Mammary epithelial cell (primary cell): ENCODE results near the gene NMT1.

Source experiments
- EZH2 ChIP-seq: IDR thresholded peaks from 2 replicates; pipeline ENCODE4 v1.6.1; 2012; ENCODE audit warnings: low read length, inconsistent platforms, borderline replicate concordance
- TF ChIP-seq, protein P1 (sequence below), 2 donors: IDR thresholded peaks in 1 of 2; conservative IDR thresholded peaks in 1 of 2; 2 replicates each; pipeline ENCODE4 v1.5.1; 2011 to 2012; ENCODE audit warnings: inconsistent platforms in 2 of 2, low read length in 2 of 2, mild to moderate bottlenecking in 2 of 2, control low read depth in 1 of 2, low read depth in 1 of 2; ENCODE audit not compliant: insufficient read depth in 1 of 2; ENCODE audit errors: extremely low read depth in 1 of 2

DNA sequence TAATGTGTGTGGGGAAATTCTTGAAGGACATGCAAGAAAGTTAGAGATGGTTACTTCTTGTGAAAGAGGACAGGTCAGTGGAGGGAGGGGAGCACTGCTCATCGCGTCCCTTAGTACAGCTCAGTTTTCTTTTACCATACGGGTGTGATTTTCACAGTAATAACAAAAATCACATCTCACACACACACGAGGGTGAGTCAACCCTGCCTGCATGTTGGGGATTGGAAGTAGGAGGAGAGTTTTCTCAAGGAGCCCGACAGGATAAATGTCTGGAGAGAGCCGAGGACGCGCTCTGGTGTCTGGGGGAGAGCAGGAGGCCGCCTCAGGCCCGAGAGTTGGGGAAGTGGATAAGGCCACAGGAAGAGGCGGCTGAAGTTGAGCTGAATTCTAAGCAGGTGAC lies 54.8 kb downstream of the NMT1 start:
- TF ChIP-seq, protein P1, sequence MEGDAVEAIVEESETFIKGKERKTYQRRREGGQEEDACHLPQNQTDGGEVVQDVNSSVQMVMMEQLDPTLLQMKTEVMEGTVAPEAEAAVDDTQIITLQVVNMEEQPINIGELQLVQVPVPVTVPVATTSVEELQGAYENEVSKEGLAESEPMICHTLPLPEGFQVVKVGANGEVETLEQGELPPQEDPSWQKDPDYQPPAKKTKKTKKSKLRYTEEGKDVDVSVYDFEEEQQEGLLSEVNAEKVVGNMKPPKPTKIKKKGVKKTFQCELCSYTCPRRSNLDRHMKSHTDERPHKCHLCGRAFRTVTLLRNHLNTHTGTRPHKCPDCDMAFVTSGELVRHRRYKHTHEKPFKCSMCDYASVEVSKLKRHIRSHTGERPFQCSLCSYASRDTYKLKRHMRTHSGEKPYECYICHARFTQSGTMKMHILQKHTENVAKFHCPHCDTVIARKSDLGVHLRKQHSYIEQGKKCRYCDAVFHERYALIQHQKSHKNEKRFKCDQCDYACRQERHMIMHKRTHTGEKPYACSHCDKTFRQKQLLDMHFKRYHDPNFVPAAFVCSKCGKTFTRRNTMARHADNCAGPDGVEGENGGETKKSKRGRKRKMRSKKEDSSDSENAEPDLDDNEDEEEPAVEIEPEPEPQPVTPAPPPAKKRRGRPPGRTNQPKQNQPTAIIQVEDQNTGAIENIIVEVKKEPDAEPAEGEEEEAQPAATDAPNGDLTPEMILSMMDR (conservative IDR thresholded peaks at IDR 0.05 in 1 of 2, IDR thresholded peaks at IDR 0.05 in 1 of 2; ENCODE audit: extremely low read depth in 1 of 2, insufficient read depth in 1 of 2, low read depth in 1 of 2, low read length in 2 of 2): no peak
- no peak for TF ChIP-seq EZH2
